Ramos (cell line): ENCODE data around the gene SERPINA9.
"Not testable (repeated sequence)": the region's sequence is repeated elsewhere in the genome, so short reads cannot be mapped to it uniquely, and the experiment has no call there.

Experiments used
- in situ Hi-C: fragments of 300-500 bp; cut with MboI; formaldehyde crosslinking; loops from one replicate; pipeline ENCODE4 v1.14.3; 2022; ENCODE audit warnings: low sequenced_read_pairs; ENCODE audit not compliant: unreplicated experiment

Gene SERPINA9

GRCh38 chr14:94476023-94476422, at the start of gene SERPINA9:
Gene SERPINA9, minus strand, starts transcription at chr14:94476197. Its CDS starts 6,357 bp downstream, at chr14:94469840.
- in situ Hi-C loops: no loop called here

DNA sequence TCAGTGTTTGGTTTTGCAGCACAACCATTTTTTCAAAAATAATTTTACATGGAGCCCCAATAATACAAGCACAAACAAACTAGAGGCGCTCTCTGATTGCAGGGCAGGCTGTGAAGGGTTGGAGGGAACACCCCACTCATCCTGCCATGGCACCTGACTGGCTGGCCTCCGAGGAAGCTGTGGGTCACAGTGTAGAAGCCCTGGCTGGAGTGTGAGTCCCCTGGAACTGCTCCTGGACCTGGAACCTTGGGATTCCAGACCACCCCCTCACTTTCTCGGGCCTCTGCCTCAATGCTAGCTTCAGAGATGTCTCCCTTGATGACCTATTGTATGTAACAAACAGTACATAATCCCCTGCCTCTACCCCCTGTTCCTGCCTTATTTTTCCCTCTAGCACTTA, 48.1 kb upstream of the SERPINA9 start:
- in situ Hi-C loops: no loop called here

DNA sequence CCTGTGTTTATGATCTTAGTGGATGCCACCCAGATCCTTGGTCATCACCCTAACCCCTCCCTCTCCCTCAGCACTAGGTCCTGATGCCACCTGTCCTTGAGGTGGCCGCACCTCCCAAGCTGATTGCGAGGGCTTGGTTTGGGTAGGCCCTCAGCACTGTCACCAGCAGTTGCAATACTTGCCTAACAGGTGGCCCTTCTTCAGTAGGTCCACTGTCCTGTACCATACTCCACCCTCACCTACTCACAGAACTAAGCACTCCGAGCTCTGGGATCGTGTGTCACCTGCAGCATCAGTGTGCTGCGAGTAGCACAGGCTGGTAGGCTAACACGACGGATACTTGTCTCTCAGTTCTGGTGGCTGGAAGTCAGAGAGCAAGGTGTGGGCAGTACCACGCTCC, 47.3 kb upstream of the SERPINA9 start:
- in situ Hi-C loops: no loop called here

DNA sequence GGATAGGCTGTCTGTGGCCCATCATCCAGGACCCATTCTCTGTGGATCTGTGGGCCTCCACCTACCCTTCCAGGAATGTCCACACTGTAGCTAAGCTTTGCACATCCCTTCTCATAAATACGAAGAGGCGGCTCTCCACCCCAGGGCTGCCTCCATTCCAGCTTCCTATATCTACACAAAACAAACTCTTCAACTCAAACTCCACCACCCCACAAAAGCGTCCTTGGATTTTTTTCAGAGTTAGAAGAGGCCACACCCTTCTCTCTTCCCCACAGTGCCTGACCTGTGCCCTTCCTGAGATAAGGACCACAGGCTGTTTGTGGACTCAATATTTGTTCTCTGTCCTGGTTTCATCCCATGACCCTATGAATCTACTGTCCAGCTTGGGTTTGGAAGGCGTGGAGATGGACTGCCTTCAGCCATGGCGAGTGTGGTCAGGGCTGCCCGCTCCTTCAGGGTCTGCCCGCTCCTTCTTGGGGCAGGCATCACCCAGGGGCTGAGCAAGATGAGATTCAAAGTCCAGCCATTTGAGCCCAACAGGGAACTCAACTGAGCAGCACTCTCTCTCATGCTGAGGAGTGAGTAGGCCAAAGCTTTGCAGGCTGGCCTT, 46.2 kb upstream of the SERPINA9 start:
- in situ Hi-C loops: no loop called here

- in situ Hi-C loops: no loop called here
Observed at GRCh38 chr14:94521375-94522114, 45.5 kb upstream of the SERPINA9 start.

DNA sequence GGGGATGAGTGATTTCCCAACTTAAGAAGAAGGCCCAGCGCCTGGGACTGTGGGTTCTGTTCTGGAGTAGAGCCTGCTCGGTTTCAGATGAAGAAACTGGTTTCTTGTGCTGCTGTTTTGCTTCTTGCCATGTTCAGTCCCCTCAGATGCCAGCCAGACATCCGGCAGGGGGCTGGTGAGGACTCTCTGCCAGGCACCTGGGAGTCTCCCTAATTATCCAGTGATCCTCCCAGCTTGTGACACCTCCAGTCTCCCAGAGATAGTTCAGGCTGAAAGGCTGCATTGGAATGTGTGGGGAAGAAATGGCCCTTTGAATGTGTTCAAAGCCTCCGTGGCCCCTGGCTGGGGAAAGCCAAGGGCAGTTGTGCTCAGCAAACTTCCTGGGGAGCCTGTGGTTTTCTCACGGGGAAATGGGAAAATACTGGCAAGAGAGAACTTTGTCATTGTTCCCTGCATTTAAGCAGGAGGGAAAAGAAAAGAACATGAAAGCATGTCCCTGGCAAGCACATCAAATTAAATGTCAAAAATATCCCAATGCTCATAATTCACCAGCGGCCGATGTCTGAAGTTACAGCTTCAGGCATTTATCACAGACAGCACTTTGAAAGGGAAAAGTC, 41.8 kb upstream of the SERPINA9 start:
- in situ Hi-C loops: no loop called here

- in situ Hi-C loops: no loop called here
Observed at GRCh38 chr14:94517248-94517640, 41.2 kb upstream of the SERPINA9 start.

- in situ Hi-C loops: no loop called here
Observed at GRCh38 chr14:94515856-94516255, 39.9 kb upstream of the SERPINA9 start.

DNA sequence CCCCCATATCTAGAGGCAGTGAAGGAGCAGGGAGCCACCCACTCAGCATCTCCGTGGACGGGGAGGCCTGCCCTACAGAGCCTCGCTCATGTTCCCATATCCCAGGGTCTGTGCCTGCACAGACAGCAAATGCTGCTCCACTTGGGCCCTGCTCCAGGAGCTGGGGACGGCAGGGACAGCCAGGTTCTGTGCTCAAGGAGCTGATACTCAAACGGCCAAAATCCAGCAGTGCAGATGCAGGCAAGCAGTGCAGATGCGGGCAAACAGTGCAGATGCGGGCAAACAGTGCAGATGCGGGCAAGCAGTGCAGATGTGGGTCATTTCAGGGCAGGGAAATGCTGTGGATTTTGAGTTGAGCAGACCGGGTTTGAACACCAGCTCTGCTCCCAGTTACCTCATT, 39.4 kb upstream of the SERPINA9 start:
- in situ Hi-C loops: no loop called here

DNA sequence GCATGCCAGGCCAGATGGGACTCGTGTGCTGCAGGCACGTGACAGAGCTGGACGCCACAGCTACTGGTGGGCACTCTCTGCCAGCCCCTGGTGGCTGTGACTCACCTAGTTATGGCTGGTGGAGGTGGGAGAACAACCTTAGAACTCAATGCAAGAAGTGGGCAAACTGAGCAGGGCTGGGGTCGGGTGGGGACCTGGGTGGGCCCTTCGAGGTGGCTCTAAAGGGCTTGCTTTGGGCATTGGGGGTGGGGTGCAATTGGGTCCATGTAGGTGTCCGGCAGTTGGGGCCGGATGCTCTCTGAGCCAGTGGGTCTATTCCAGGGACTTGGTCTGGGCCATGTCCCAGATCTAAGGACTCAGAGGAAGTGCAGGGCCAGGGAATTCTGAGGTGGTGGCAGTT, 38.4 kb upstream of the SERPINA9 start:
- in situ Hi-C loops: no loop called here

DNA sequence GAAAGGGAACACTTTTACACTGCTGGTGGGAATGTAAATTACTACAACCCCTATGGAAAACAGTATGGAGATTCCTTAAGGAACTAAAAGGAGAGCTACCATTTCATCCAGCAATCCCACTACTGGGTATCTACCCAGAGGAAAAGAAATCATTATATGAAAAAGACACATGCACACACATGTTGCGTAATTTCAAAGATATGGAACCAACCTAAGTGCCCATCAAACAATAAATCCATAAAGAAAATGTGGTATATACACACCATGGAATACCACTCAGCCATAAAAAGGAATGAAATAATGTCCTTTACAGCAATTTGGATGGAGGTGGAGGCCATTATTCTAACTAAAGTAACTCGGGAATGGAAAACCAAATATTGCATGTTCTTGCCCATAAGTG, 34.5 kb upstream of the SERPINA9 start:
- in situ Hi-C loops: not testable (repeated sequence)

DNA sequence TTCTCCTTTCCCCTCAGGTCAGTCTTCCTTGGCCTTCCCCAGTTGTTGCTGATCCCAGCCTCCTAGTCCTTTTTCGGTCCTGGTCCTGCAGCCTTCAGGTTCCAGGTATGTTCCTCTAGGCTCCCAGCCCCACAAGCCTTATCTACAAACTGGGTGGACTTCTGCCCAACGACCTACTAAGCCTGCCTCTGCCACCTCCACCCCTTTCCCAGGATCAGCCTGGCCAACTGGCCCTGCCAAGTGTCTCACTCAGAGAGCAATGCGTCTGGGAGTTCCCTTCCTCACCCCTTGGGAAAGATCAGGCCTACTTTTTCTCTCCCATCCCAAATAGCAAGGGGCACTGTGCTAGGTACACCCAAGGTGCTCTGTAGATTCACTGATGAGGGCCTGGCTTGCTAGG, 33.4 kb upstream of the SERPINA9 start, which contains the start of gene SERPINA12:
SERPINA12 (minus strand) TSS at position 114 of the 400 bp plus-strand sequence. CDS start 11,072 bp downstream, outside the sequence.
- in situ Hi-C loops: no loop called here

DNA sequence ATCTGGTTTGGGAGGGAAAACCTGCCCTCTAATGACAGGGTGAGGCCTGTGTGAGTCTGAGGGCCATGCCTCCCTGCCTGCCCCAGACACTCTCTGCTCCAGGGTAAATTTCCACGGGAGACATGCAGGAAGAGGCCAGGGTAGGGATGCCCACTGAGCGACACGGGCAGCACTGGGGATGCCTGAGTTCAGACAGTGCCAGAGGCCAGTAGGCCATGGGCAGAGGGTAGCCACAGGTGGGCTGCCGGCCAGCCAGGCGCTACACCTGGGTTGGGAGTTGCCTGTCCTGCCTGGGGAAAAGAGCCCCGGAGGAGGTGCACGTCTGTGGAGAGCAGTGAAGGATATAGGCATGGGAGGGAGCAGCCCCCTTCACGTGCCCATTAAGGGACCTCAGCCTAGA, 29.6 kb upstream of the SERPINA9 start:
- in situ Hi-C loops: no loop called here

GRCh38 chr14:94505206-94505605, 29.2 kb upstream of the SERPINA9 start:
- in situ Hi-C loops: no loop called here

- in situ Hi-C loops: no loop called here
Observed at GRCh38 chr14:94501588-94502516, 25.9 kb upstream of the SERPINA9 start.

- in situ Hi-C loops: no loop called here
Observed at GRCh38 chr14:94500264-94500663, 24.3 kb upstream of the SERPINA9 start.

DNA sequence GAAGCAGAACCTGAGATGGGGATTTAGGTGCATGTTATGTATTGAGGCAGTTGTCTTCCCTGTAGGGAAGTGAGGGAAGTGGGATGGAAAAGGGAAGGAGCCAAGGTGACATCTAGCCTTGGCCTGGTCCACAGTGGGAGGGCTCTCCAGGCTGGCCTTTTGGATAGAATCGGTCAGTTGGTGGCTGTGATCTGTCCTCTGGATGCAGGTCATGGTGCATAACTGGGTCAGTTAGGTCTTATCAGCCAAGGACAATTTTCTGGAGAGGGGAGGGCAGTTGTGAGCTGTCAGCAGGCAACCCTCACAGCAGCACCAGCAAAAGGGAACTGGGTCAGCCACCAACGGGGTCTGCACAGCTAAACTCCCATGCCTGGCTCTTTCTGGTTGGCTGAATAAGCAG, 23.7 kb upstream of the SERPINA9 start:
- in situ Hi-C loops: no loop called here

GRCh38 chr14:94498215-94498614, 22.2 kb upstream of the SERPINA9 start:
- in situ Hi-C loops: no loop called here

GRCh38 chr14:94494085-94494484, 18.1 kb upstream of the SERPINA9 start:
- in situ Hi-C loops: no loop called here

DNA sequence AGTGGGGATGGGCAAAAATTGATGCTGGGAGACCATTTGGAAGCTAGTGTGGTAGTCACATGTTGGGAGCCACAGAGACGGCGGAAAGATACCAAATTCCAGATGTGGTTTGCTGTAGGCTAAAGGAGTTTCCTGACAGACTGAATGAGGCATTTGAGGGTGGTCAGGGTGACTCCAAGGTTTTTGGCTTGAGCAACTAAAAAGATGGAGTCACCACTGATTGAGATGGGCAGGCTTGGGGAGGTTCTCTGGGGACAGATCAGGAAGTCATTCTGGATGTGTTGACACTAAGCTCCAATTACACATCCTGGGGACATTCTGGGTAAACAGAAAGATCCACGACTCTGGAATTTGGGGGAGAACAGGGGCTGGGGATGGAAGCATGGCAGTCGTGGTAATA, 15.5 kb upstream of the SERPINA9 start:
- in situ Hi-C loops: no loop called here
